Fibroblast of lung (primary cell): ENCODE results near the gene FILIP1L. TPM values are rescaled to one million over a fixed set of nuclear protein-coding genes. Genes with fewer than 3 reads are reported as not detected.

Experiments used
- DNase-seq, 2 donors: peaks; one replicate each; pipeline versions ENCODE4 v3.0.0 to v3.0.0-alpha.2; 2010; ENCODE audit warnings: low read depth in 2 of 2
- H2AFZ ChIP-seq: 2 replicates; pipeline ENCODE4 v1.5.1; 2012; ENCODE audit warnings: low read length, control low read depth, inconsistent platforms
- H3K27ac ChIP-seq: 2 replicates; pipeline ENCODE4 v1.5.1; 2011; ENCODE audit warnings: low read length, control low read depth; ENCODE audit not compliant: insufficient read depth
- H3K27me3 ChIP-seq: 2 replicates; pipeline ENCODE4 v1.5.1; 2011; ENCODE audit warnings: mild to moderate bottlenecking, low read length; ENCODE audit not compliant: control insufficient read depth, insufficient read depth
- H3K36me3 ChIP-seq: 2 replicates; pipeline ENCODE4 v1.5.1; 2011; ENCODE audit warnings: low read length; ENCODE audit not compliant: control insufficient read depth, insufficient read depth
- H3K4me1 ChIP-seq: 2 replicates; pipeline ENCODE4 v1.5.1; 2011; ENCODE audit warnings: low read length; ENCODE audit not compliant: control insufficient read depth, insufficient read depth; ENCODE audit errors: extremely low read depth
- H3K4me2 ChIP-seq: 2 replicates; pipeline ENCODE4 v1.5.1; 2011; ENCODE audit warnings: low read length, control low read depth; ENCODE audit not compliant: insufficient read depth; ENCODE audit errors: extremely low read depth
- H3K4me3 ChIP-seq, 4 experiments: fragments of 200-600 bp in 1 of 4; sonication (generic) in 1 of 4; replicated peaks in 1 of 4; 2 replicates each; pipeline ENCODE4 v1.5.1; 2011 to 2016; ENCODE audit warnings: low read length in 4 of 4, low read depth in 3 of 4, mild to moderate bottlenecking in 3 of 4, control low read depth in 2 of 4, inconsistent platforms in 1 of 4, mixed read lengths in 1 of 4; ENCODE audit not compliant: insufficient read depth in 1 of 4; ENCODE audit errors: control extremely low read depth in 1 of 4
- H3K79me2 ChIP-seq: 2 replicates; pipeline ENCODE4 v1.5.1; 2012; ENCODE audit warnings: mild to moderate bottlenecking, low read length, inconsistent platforms; ENCODE audit not compliant: control insufficient read depth, insufficient read depth
- H3K9ac ChIP-seq: 2 replicates; pipeline ENCODE4 v1.5.1; 2011; ENCODE audit warnings: mild to moderate bottlenecking, low read length, control low read depth; ENCODE audit not compliant: insufficient read depth
- H3K9me3 ChIP-seq: 2 replicates; pipeline ENCODE4 v1.5.1; 2012; ENCODE audit warnings: low read depth, low read length; ENCODE audit not compliant: control insufficient read depth, insufficient read depth
- H4K20me1 ChIP-seq: 2 replicates; pipeline ENCODE4 v1.5.1; 2011; ENCODE audit warnings: low read length; ENCODE audit not compliant: control insufficient read depth, insufficient read depth; ENCODE audit errors: extremely low read depth
- EZH2 ChIP-seq: IDR thresholded peaks from 2 replicates; pipeline ENCODE4 v1.5.1; 2012; ENCODE audit warnings: low read length, control low read depth, mild to moderate bottlenecking; ENCODE audit errors: missing control alignments
- polyA plus RNA-seq, 2 donors: library from polyadenylated mRNA; depleted of rRNA in 1 of 2; stranded (reverse) in 1 of 2; unstranded in 1 of 2; fragments of >200 nt; gene quantifications; 2 replicates each; pipeline ENCODE4 v1.2.1, GENCODE V29; 2011 to 2012; ENCODE audit warnings: missing spikeins in 1 of 2
- total RNA-seq: library from RNA; depleted of rRNA; stranded (reverse); fragments of >200 nt; gene quantifications from 2 replicates; pipeline ENCODE4 v1.2.1, GENCODE V29; 2014
- TF ChIP-seq, protein P1 (sequence below), 2 donors: IDR thresholded peaks in 1 of 2; conservative IDR thresholded peaks in 1 of 2; 1 replicate in 1 of 2; 2 replicates in 1 of 2; pipeline ENCODE4 v1.5.1; 2011 to 2012; ENCODE audit warnings: low read length in 2 of 2, control low read depth in 1 of 2, inconsistent platforms in 1 of 2, low read depth in 1 of 2, mild to moderate bottlenecking in 1 of 2

Gene FILIP1L
- total and polyA plus RNA-seq, 2 donors (not counting 1 experiment from before 2014, with no cell fraction given), result 92.8 to 126 TPM

DNA sequence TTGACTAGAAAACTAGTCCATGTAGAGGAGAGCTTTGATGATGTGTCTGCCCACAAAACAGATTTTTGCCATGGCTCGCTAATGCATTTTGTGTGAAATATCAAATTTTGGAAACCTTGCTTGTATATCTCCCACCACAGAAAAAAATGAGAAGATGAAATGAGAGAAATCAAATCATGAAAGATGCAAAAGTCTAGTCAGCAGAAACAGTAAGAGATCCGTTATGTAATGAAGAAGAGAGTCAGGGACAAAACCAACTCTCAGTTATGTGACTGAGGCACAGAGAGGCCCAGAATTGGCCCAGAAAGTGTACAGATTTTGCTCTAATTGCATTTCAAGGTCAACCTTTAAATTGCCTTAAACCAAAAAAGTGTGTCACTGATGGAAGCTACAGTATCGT lies 107.0 kb downstream of the FILIP1L start:
- H3K9me3 ChIP-seq, result no peaks in the 10 kb centered on the region
- no peak overlapping the region for H3K4me3 ChIP-seq
- no peak overlapping the region for H3K4me2 ChIP-seq
- no peak overlapping the region for H3K9ac ChIP-seq
- no peaks in the 10 kb centered on the region for H4K20me1 ChIP-seq
- no peaks in the 10 kb centered on the region for H3K27me3 ChIP-seq
- no peak overlapping the region for H2AFZ ChIP-seq
- DNase-seq, result no peak
- H3K27ac ChIP-seq, result no peak overlapping the region
- no peak for TF ChIP-seq EZH2
- TF ChIP-seq, protein P1, sequence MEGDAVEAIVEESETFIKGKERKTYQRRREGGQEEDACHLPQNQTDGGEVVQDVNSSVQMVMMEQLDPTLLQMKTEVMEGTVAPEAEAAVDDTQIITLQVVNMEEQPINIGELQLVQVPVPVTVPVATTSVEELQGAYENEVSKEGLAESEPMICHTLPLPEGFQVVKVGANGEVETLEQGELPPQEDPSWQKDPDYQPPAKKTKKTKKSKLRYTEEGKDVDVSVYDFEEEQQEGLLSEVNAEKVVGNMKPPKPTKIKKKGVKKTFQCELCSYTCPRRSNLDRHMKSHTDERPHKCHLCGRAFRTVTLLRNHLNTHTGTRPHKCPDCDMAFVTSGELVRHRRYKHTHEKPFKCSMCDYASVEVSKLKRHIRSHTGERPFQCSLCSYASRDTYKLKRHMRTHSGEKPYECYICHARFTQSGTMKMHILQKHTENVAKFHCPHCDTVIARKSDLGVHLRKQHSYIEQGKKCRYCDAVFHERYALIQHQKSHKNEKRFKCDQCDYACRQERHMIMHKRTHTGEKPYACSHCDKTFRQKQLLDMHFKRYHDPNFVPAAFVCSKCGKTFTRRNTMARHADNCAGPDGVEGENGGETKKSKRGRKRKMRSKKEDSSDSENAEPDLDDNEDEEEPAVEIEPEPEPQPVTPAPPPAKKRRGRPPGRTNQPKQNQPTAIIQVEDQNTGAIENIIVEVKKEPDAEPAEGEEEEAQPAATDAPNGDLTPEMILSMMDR (conservative IDR thresholded peaks at IDR 0.05 in 1 of 2, IDR thresholded peaks at IDR 0.05 in 1 of 2; ENCODE audit: low read depth in 1 of 2, low read length in 2 of 2), result no peak
- H3K79me2 ChIP-seq, result no peaks in the 10 kb centered on the region
- H3K4me1 ChIP-seq, result peaks cover 12% of the 10 kb centered on the region
- no peaks in the 10 kb centered on the region for H3K36me3 ChIP-seq

DNA sequence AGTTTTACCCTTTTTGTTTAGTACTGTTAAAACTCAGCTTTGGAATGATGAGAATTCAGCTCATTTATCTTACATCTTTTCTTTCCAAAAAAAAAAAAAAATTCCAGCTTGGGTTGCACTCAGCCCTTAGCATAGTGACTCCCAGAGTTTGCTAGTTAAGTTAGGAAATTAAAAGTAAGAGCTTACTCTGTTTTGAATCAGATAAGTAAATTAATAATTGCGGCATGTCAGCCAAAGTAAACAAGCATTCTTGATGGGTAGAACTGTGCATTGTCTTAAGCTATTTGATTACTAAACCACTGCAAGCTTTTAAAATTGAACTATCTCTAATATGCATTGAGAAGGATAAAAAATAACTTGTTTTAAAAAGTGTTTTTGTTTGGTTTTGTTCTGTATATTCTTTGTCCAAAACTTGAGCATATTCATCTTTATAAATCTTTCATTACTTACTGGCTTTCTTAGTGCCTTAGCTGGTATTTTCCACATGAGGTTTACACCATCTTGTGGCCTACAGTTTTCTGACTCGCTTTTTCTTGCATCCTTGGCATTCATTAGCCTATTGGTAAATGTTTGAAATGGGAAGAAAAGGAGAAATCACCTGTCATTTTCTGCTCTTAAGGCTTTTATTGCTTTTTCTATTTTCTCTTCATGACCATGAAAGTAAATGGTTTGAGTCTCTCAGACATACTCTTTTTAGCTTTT lies 107.6 kb downstream of the FILIP1L start:
- H3K4me2 ChIP-seq, result peak overlapping the region; percentile 8
- no peaks in the 10 kb centered on the region for H3K9me3 ChIP-seq
- H4K20me1 ChIP-seq, result no peaks in the 10 kb centered on the region
- H3K9ac ChIP-seq, result no peak overlapping the region
- DNase-seq, result peak; percentile 60 to 75
- H3K4me3 ChIP-seq, result no peak overlapping the region
- no peaks in the 10 kb centered on the region for H3K79me2 ChIP-seq
- H3K36me3 ChIP-seq, result no peaks in the 10 kb centered on the region
- H3K27ac ChIP-seq, result no peak overlapping the region
- no peak for TF ChIP-seq EZH2
- TF ChIP-seq, protein P1 (conservative IDR thresholded peaks at IDR 0.05 in 1 of 2, IDR thresholded peaks at IDR 0.05 in 1 of 2; ENCODE audit: low read depth in 1 of 2, low read length in 2 of 2), result peak; percentile 11 to 22
- H3K27me3 ChIP-seq, result no peaks in the 10 kb centered on the region
- peaks cover 12% of the 10 kb centered on the region for H3K4me1 ChIP-seq
- no peak overlapping the region for H2AFZ ChIP-seq

DNA sequence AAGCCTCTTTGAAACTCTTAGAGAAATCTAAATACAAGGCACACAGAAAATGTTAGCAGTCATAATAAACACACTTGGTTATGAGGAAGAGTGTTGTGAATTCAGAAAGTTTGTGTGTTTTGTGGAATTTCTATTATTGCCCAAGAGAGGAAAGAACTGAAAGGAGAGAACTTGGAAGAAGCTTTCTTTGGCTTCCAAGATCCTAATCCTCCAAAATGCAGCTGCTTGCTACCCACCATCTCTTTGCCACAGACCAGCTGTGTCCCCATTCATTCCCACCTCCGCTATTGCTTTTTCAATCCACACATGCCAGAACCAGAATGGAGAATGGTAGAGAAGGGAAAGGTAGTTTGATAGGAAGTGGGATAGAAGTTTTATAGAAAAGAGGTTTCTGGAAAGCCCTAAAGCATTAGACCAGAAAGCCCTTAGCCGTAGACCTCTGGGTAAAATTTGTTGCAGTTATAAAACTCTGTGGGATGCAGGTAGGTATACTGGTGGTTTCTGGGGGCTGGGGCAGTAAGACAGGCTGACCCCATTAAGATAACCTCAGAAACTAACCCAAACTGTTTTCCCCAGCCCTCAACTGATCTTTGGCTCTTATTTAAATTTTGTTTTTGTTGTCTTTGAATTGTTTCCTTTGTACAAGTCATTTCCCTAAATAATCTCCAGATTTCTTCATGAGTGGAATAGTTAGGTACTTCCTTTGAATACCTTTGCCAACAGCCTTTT lies 108.5 kb downstream of the FILIP1L start:
- peaks cover 12% of the 10 kb centered on the region for H3K4me1 ChIP-seq
- H3K4me2 ChIP-seq, result no peak overlapping the region
- H3K9ac ChIP-seq, result no peak overlapping the region
- DNase-seq, result no peak
- H3K79me2 ChIP-seq, result no peaks in the 10 kb centered on the region
- H3K27ac ChIP-seq, result no peak overlapping the region
- H3K36me3 ChIP-seq, result no peaks in the 10 kb centered on the region
- no peak overlapping the region for H3K4me3 ChIP-seq
- H4K20me1 ChIP-seq, result no peaks in the 10 kb centered on the region
- no peak for TF ChIP-seq EZH2
- TF ChIP-seq, protein P1 (conservative IDR thresholded peaks at IDR 0.05 in 1 of 2, IDR thresholded peaks at IDR 0.05 in 1 of 2; ENCODE audit: low read depth in 1 of 2, low read length in 2 of 2), result no peak
- no peaks in the 10 kb centered on the region for H3K9me3 ChIP-seq
- H3K27me3 ChIP-seq, result no peaks in the 10 kb centered on the region
- H2AFZ ChIP-seq, result no peak overlapping the region
